MCF 10A (cell line): Measurements from ENCODE around the gene GALR2. TPM values are rescaled to one million over a fixed set of nuclear protein-coding genes. Genes with fewer than 3 reads are reported as not detected.

ENCODE experiments used
- BruUV-seq: library from RNA; stranded (reverse); fragments of 400-500 nt; replicated peaks from 2 replicates; lab custom pipeline; 2021; lab: Mats Ljungman, UMichigan
- CTCF ChIA-PET: fragments of 300-600 bp; sonication (Branson Sonifier 250); formaldehyde crosslinking; extraction: SDS; loops from one replicate; lab custom pipeline; 2021; ENCODE audit warnings: antibody characterized with exemption, inconsistent platforms; lab: Yijun Ruan, JAX
- POLR2A ChIA-PET: fragments of 300-600, 350-650 bp; sonication (Branson Sonifier 250); formaldehyde crosslinking; extraction: SDS; loops from one replicate; lab custom pipeline; 2020; ENCODE audit warnings: antibody characterized with exemption, inconsistent platforms; lab: Yijun Ruan, JAX
- DNase-seq: peaks from one replicate; pipeline ENCODE4 v3.0.0-alpha.2; 2018; ENCODE audit not compliant: unreplicated experiment
- H3K27ac Mint-ChIP-seq: one replicate; pipeline ENCODE4 v1.8.0; 2022; ENCODE audit warnings: mild to moderate bottlenecking, low read depth, mixed read lengths; ENCODE audit not compliant: unreplicated experiment
- H3K27me3 Mint-ChIP-seq: one replicate; pipeline ENCODE4 v1.8.0; 2022; ENCODE audit warnings: mixed read lengths; ENCODE audit not compliant: insufficient read depth, unreplicated experiment
- H3K36me3 Mint-ChIP-seq: one replicate; pipeline ENCODE4 v1.8.0; 2022; ENCODE audit warnings: mild to moderate bottlenecking, moderate library complexity, mixed read lengths; ENCODE audit not compliant: insufficient read depth, unreplicated experiment
- H3K4me1 Mint-ChIP-seq: one replicate; pipeline ENCODE4 v1.8.0; 2022; ENCODE audit warnings: mixed read lengths; ENCODE audit not compliant: insufficient read depth, unreplicated experiment
- H3K4me3 Mint-ChIP-seq: one replicate; pipeline ENCODE4 v1.8.0; 2022; ENCODE audit warnings: mild to moderate bottlenecking, moderate library complexity, mixed read lengths; ENCODE audit not compliant: unreplicated experiment
- H3K9me3 Mint-ChIP-seq: one replicate; pipeline ENCODE4 v1.8.0; 2022; ENCODE audit warnings: mixed read lengths; ENCODE audit not compliant: unreplicated experiment
- CTCF ChIP-seq: fragments of 200-600 bp; IDR thresholded peaks from one replicate; pipeline ENCODE4 v1.8.0; 2022; ENCODE audit warnings: antibody characterized with exemption, mild to moderate bottlenecking; ENCODE audit not compliant: unreplicated experiment
- intact Hi-C: fragments of 100-400 bp; cut with micrococcal nuclease; formaldehyde crosslinking; loops from 2 replicates; pipeline ENCODE4 v1.14.1; 2022
- total RNA-seq: library from RNA; stranded (reverse); gene quantifications from 2 replicates; pipeline ENCODE4 v1.2.3, GENCODE V29; 2022

GALR2 gene
- total RNA-seq, 1 experiment from 2014 or later, result 0.37 TPM

GRCh38 chr17:76095943-76096342, 21.4 kb downstream of the GALR2 start:
- POLR2A ChIA-PET, result interaction anchor here (0.8 to 1.7 kb wide), 3 partner anchors 7 to 24 kb away, joined by 3 read pairs; partner anchors contain the start of gene EXOC7
- H3K36me3 Mint-ChIP-seq, result peaks cover 62% of the 10 kb centered on the region

GRCh38 chr17:76097716-76098295, 23.2 kb downstream of the GALR2 start:
- H3K4me3 Mint-ChIP-seq, result no peak overlapping the region
- H3K27ac Mint-ChIP-seq, result peak overlapping the region; percentile 27
- no peaks in the 10 kb centered on the region for H3K4me1 Mint-ChIP-seq
- no peaks in the 10 kb centered on the region for H3K27me3 Mint-ChIP-seq
- ChIA-PET POLR2A (no interaction called here), CTCF (no interaction called here)
- TF ChIP-seq CTCF, result no peak
- BruUV-seq, result no TSS peak
- peaks cover 68% of the 10 kb centered on the region for H3K36me3 Mint-ChIP-seq
- DNase-seq, result no peak
- intact Hi-C loops, result no loop called here
- no peaks in the 10 kb centered on the region for H3K9me3 Mint-ChIP-seq

More at GRCh38 chr17:76095943-76096342, 21.4 kb downstream of the GALR2 start:
- CTCF ChIA-PET, result interaction anchor here (0.7 to 1.5 kb wide), 3 partner anchors 82 to 116 kb away, joined by 3 to 5 read pairs (median 4); no protein-coding TSS in a partner anchor
- H3K9me3 Mint-ChIP-seq, result no peaks in the 10 kb centered on the region
- intact Hi-C loops, result no loop called here
- DNase-seq, result no peak
- no peak overlapping the region for H3K27ac Mint-ChIP-seq
- H3K27me3 Mint-ChIP-seq, result no peaks in the 10 kb centered on the region
- H3K4me1 Mint-ChIP-seq, result no peaks in the 10 kb centered on the region
- no TSS peak for BruUV-seq
- TF ChIP-seq CTCF, result no peak
- H3K4me3 Mint-ChIP-seq, result no peak overlapping the region

- no peak for DNase-seq
- Mint-ChIP-seq H3K4me1 (peaks cover 5% of the 10 kb centered on the region), H3K27ac (peak overlapping the region; percentile 98), H3K4me3 (peak overlapping the region; percentile 95), H3K9me3 (no peaks in the 10 kb centered on the region), H3K36me3 (peaks cover 31% of the 10 kb centered on the region), H3K27me3 (no peaks in the 10 kb centered on the region)
- ChIA-PET CTCF (interaction anchor here (0.6 to 3.0 kb wide), 8 partner anchors 45 to 344 kb away, joined by 3 to 13 read pairs (median 3); no protein-coding TSS in a partner anchor), POLR2A (interaction anchor here (0.5 to 3.1 kb wide), 12 partner anchors 8 to 262 kb away, joined by 3 to 21 read pairs (median 4); partner anchors contain the start of genes EVPL, SRP68, UBALD2 and ZACN)
- no peak for TF ChIP-seq CTCF
- intact Hi-C loops, result loop anchor here (1.0 kb wide), 1 partner anchor 198 kb away; no protein-coding TSS in a partner anchor
- BruUV-seq, result TSS peak; percentile 42
These were observed 28.3 kb downstream of the GALR2 start for GRCh38 chr17:76102944-76103273.

GRCh38 chr17:76103274-76104139, 28.9 kb downstream of the GALR2 start, which contains the start of gene EXOC7:
TSS of gene EXOC7 (minus strand) at chr17:76103787. CDS start at chr17:76103692, 95 bp downstream.
- DNase-seq, result peak; percentile 93
- ChIA-PET CTCF (interaction anchor here (0.6 to 3.0 kb wide), 8 partner anchors 89 to 226 kb away, joined by 3 to 13 read pairs (median 4); no protein-coding TSS in a partner anchor), POLR2A (interaction anchor here (0.5 to 3.1 kb wide), 15 partner anchors 8 to 468 kb away, joined by 3 to 21 read pairs (median 4); partner anchors contain the start of genes EVPL, SRP68, UBALD2 and ZACN)
- peak within 1 kb of the TSS; percentile 98 for H3K27ac Mint-ChIP-seq
- H3K27me3 Mint-ChIP-seq, result no peaks in the 10 kb centered on the region
- peaks cover 5% of the 10 kb centered on the region for H3K4me1 Mint-ChIP-seq
- H3K9me3 Mint-ChIP-seq, result no peaks in the 10 kb centered on the region
- intact Hi-C loops, result loop anchor here (1.0 kb wide), 1 partner anchor 198 kb away; no protein-coding TSS in a partner anchor
- peaks cover 25% of the 10 kb centered on the region for H3K36me3 Mint-ChIP-seq
- H3K4me3 Mint-ChIP-seq, result peak within 1 kb of the TSS; percentile 95
- TF ChIP-seq CTCF, result peak; percentile 13
- no TSS peak for BruUV-seq
